Neural cell (in vitro differentiated cells): ENCODE measurements around the gene GNPAT. TPM values are rescaled to one million over a fixed set of nuclear protein-coding genes. Genes with fewer than 3 reads are reported as not detected.

Source experiments
- H2AFZ ChIP-seq: fragments of 200-600, 300-800 bp; sonication (generic), shearing (Covaris generic); 2 replicates; pipeline ENCODE4 v1.6.0; 2014; ENCODE audit warnings: low read depth, mild to moderate bottlenecking, antibody characterized with exemption, low read length, moderate library complexity
- H3F3A ChIP-seq: fragments of 200-600 bp; shearing (Covaris generic); 2 replicates; pipeline ENCODE4 v1.6.1; 2016; ENCODE audit warnings: mild to moderate bottlenecking, moderate library complexity, mixed read lengths, antibody characterized with exemption, low read length; ENCODE audit not compliant: insufficient read depth, poor library complexity, severe bottlenecking
- H3K27ac ChIP-seq: fragments of 200-600, 300-800 bp; sonication (generic), shearing (Covaris generic); 2 replicates; pipeline ENCODE4 v1.5.1; 2014; ENCODE audit warnings: mild to moderate bottlenecking, low read length, moderate library complexity
- H3K27me3 ChIP-seq: fragments of 300-800, 200-600 bp; sonication (generic), shearing (Covaris generic); 2 replicates; pipeline ENCODE4 v1.6.0; 2014; ENCODE audit warnings: mild to moderate bottlenecking, low read depth, low read length, moderate library complexity; ENCODE audit not compliant: insufficient read depth
- H3K36me3 ChIP-seq: fragments of 300-800, 200-600 bp; sonication (generic), shearing (Covaris generic); 2 replicates; pipeline ENCODE4 v1.5.1; 2014; ENCODE audit warnings: mild to moderate bottlenecking, antibody characterized with exemption, low read length, moderate library complexity; ENCODE audit not compliant: insufficient read depth
- H3K4me2 ChIP-seq: fragments of 300-800, 200-600 bp; sonication (generic), shearing (Covaris generic); 2 replicates; pipeline ENCODE4 v1.6.0; 2014; ENCODE audit warnings: mild to moderate bottlenecking, low read length
- H3K4me3 ChIP-seq: fragments of 300-800, 200-600 bp; sonication (generic), shearing (Covaris generic); 2 replicates; pipeline ENCODE4 v1.5.1; 2014; ENCODE audit warnings: mild to moderate bottlenecking, low read length, moderate library complexity
- H3K79me2 ChIP-seq: fragments of 200-600 bp; shearing (Covaris generic); replicated peaks from 2 replicates; pipeline ENCODE4 v1.6.0; 2014; ENCODE audit warnings: mild to moderate bottlenecking, low read length, moderate library complexity; ENCODE audit not compliant: insufficient read depth
- H3K9ac ChIP-seq: fragments of 300-800, 200-600 bp; sonication (generic), shearing (Covaris generic); 2 replicates; pipeline ENCODE4 v1.6.1; 2016; ENCODE audit warnings: mild to moderate bottlenecking, low read length, mixed read lengths
- H3K9me2 ChIP-seq: fragments of 200-600 bp; shearing (Covaris generic); 2 replicates; pipeline ENCODE4 v1.6.1; 2016; ENCODE audit warnings: mild to moderate bottlenecking, low read length, mixed read lengths; ENCODE audit not compliant: insufficient read depth
- H3K9me3 ChIP-seq: fragments of 200-600, 300-800 bp; sonication (generic), shearing (Covaris generic); 2 replicates; pipeline ENCODE4 v1.6.1; 2016; ENCODE audit warnings: mild to moderate bottlenecking, mixed run types, low read length, moderate library complexity, mixed read lengths
- H4K20me1 ChIP-seq: fragments of 200-600 bp; shearing (Covaris generic); 2 replicates; pipeline ENCODE4 v1.6.1; 2016; ENCODE audit warnings: mild to moderate bottlenecking, mixed run types; ENCODE audit not compliant: insufficient read depth
- EP300 ChIP-seq: fragments of 450-650 bp; conservative IDR thresholded peaks from 2 replicates; pipeline ENCODE4 v1.6.1; 2014; ENCODE audit warnings: antibody characterized with exemption, mild to moderate bottlenecking, moderate library complexity; ENCODE audit not compliant: poor library complexity, severe bottlenecking
- EZH2 ChIP-seq: fragments of 200-600, 300-800 bp; shearing (Covaris generic), sonication (generic); IDR thresholded peaks from 2 replicates; pipeline ENCODE4 v1.6.1; 2014; ENCODE audit warnings: antibody characterized with exemption, low read length, borderline replicate concordance, mild to moderate bottlenecking; ENCODE audit not compliant: insufficient read depth, poor library complexity, severe bottlenecking
- MXI1 ChIP-seq: fragments of 450-650 bp; conservative IDR thresholded peaks from 2 replicates; pipeline ENCODE4 v1.6.1; 2014; ENCODE audit warnings: antibody characterized with exemption, mild to moderate bottlenecking; ENCODE audit not compliant: poor library complexity, severe bottlenecking
- POLR2AphosphoS5 ChIP-seq: IDR thresholded peaks from 2 replicates; pipeline ENCODE4 v1.6.1; 2012
- RAD21 ChIP-seq: fragments of 450-650 bp; conservative IDR thresholded peaks from 2 replicates; pipeline ENCODE4 v1.6.1; 2014; ENCODE audit warnings: antibody characterized with exemption, mild to moderate bottlenecking, moderate library complexity
- SMC3 ChIP-seq: fragments of 450-650 bp; conservative IDR thresholded peaks from 2 replicates; pipeline ENCODE4 v1.6.1; 2014; ENCODE audit warnings: antibody characterized with exemption, mild to moderate bottlenecking, moderate library complexity; ENCODE audit not compliant: poor library complexity
- TAF1 ChIP-seq: IDR thresholded peaks from 2 replicates; pipeline ENCODE4 v1.6.1; 2012; ENCODE audit warnings: low read depth
- polyA plus RNA-seq: library from polyadenylated mRNA; depleted of rRNA; stranded (reverse); fragments of >200 nt; gene quantifications from 2 replicates; pipeline ENCODE4 v1.2.3, GENCODE V29; 2014
- TF ChIP-seq, protein P1 (sequence below): fragments of 450-650 bp; IDR thresholded peaks from 2 replicates; pipeline ENCODE4 v1.5.1; 2014; ENCODE audit warnings: antibody characterized with exemption, mild to moderate bottlenecking, moderate library complexity; ENCODE audit not compliant: poor library complexity, severe bottlenecking
- TF ChIP-seq, protein P2 (sequence below): IDR thresholded peaks from 2 replicates; pipeline ENCODE4 v1.6.1; 2012; ENCODE audit warnings: borderline replicate concordance

The GNPAT gene
- polyA plus RNA-seq, 1 donor from 2014 or later = 50.8 TPM

DNA sequence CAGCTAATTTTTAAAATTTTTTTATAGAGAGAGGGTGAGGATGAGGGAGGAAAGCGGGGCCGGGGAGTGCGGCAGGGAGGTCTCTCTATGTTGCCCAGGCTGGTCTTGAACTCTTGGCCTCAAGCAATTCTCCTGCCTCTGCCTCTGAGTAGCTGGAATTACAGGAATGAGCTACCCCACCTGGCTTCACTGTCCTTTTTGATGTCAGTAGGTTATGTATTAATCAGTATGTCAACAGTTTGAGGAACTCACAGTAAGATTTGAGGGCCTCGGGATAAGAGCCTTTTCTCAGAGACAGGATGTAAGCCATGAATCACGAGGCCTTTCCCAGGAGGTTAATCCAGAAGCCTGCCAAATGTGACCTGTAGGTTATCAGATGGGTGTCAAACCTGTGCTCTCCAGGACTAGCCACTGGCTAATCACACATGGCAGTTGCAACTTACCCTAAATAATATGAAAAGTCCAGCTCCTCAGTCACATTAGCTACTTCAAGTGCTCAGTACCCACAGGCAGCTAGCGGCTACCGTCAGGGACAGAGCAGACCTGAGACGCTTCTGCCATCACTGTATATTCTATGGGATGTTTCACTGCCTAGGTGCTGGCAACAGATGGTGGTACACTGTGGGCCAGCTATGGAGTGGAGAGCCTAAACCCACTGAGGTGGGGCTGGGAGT lies 46.0 kb upstream of the GNPAT start:
- Histone ChIP-seq H3K36me3 (peaks cover 7% of the 10 kb centered on the region), H3F3A (no peaks in the 10 kb centered on the region), H3K9me2 (no peaks in the 10 kb centered on the region), H3K27ac (no peak overlapping the region), H3K9ac (no peak overlapping the region), H3K79me2 (no peaks in the 10 kb centered on the region), H3K9me3 (no peaks in the 10 kb centered on the region), H3K27me3 (no peaks in the 10 kb centered on the region), H3K4me3 (no peak overlapping the region), H2AFZ (no peak overlapping the region), H3K4me2 (no peak overlapping the region), H4K20me1 (no peaks in the 10 kb centered on the region)
- TF ChIP-seq EP300 = no peak
- no peak for TF ChIP-seq MXI1
- TF ChIP-seq TAF1 = no peak
- TF ChIP-seq POLR2AphosphoS5 = no peak
- no peak for TF ChIP-seq RAD21
- no peak for TF ChIP-seq SMC3
- no peak for TF ChIP-seq EZH2
- TF ChIP-seq, protein P1, sequence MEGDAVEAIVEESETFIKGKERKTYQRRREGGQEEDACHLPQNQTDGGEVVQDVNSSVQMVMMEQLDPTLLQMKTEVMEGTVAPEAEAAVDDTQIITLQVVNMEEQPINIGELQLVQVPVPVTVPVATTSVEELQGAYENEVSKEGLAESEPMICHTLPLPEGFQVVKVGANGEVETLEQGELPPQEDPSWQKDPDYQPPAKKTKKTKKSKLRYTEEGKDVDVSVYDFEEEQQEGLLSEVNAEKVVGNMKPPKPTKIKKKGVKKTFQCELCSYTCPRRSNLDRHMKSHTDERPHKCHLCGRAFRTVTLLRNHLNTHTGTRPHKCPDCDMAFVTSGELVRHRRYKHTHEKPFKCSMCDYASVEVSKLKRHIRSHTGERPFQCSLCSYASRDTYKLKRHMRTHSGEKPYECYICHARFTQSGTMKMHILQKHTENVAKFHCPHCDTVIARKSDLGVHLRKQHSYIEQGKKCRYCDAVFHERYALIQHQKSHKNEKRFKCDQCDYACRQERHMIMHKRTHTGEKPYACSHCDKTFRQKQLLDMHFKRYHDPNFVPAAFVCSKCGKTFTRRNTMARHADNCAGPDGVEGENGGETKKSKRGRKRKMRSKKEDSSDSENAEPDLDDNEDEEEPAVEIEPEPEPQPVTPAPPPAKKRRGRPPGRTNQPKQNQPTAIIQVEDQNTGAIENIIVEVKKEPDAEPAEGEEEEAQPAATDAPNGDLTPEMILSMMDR = no peak
- TF ChIP-seq, protein P2, sequence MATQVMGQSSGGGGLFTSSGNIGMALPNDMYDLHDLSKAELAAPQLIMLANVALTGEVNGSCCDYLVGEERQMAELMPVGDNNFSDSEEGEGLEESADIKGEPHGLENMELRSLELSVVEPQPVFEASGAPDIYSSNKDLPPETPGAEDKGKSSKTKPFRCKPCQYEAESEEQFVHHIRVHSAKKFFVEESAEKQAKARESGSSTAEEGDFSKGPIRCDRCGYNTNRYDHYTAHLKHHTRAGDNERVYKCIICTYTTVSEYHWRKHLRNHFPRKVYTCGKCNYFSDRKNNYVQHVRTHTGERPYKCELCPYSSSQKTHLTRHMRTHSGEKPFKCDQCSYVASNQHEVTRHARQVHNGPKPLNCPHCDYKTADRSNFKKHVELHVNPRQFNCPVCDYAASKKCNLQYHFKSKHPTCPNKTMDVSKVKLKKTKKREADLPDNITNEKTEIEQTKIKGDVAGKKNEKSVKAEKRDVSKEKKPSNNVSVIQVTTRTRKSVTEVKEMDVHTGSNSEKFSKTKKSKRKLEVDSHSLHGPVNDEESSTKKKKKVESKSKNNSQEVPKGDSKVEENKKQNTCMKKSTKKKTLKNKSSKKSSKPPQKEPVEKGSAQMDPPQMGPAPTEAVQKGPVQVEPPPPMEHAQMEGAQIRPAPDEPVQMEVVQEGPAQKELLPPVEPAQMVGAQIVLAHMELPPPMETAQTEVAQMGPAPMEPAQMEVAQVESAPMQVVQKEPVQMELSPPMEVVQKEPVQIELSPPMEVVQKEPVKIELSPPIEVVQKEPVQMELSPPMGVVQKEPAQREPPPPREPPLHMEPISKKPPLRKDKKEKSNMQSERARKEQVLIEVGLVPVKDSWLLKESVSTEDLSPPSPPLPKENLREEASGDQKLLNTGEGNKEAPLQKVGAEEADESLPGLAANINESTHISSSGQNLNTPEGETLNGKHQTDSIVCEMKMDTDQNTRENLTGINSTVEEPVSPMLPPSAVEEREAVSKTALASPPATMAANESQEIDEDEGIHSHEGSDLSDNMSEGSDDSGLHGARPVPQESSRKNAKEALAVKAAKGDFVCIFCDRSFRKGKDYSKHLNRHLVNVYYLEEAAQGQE = no peak

DNA sequence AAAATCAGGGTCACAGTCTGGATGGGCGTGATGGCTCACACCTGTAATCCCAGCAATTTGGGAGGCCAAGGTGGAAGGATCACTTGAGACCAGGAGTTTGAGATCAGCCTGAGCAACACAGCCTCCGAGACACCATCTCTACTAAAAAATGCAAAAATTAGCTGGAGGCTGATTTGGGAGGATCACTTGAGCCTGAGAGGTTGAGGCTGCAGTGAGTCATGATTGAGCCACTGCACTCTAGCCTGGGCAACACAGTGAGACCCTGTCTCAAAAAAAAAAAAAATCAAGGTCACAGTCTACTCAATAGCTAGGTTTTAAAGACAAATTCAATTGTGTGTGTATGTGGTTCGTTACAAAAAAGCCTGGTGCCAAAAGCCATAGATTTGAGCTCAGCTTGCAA lies 44.7 kb upstream of the GNPAT start:
- H3K9ac ChIP-seq = no peak overlapping the region
- H3K9me2 ChIP-seq = no peaks in the 10 kb centered on the region

More for the DNA sequence above, 44.7 kb upstream of the GNPAT start:
- Histone ChIP-seq H3K9me3 (no peaks in the 10 kb centered on the region), H3K27me3 (no peaks in the 10 kb centered on the region), H3K36me3 (peaks cover 15% of the 10 kb centered on the region), H3K27ac (no peak overlapping the region), H3F3A (no peaks in the 10 kb centered on the region), H3K79me2 (no peaks in the 10 kb centered on the region), H3K4me3 (no peak overlapping the region), H3K4me2 (no peak overlapping the region), H4K20me1 (no peaks in the 10 kb centered on the region), H2AFZ (no peak overlapping the region)
- no peak for TF ChIP-seq POLR2AphosphoS5
- no peak for TF ChIP-seq EP300
- no peak for TF ChIP-seq EZH2
- TF ChIP-seq SMC3 = no peak
